Measurements from ENCODE around the gene CNN2. TPM values are rescaled to one million over a fixed set of nuclear protein-coding genes. Genes with fewer than 3 reads are reported as not detected.

The CNN2 gene
- total RNA-seq, 4 donors from 2014 or later, result 39.2 to 57.6 (median 48.2) TPM

DNA sequence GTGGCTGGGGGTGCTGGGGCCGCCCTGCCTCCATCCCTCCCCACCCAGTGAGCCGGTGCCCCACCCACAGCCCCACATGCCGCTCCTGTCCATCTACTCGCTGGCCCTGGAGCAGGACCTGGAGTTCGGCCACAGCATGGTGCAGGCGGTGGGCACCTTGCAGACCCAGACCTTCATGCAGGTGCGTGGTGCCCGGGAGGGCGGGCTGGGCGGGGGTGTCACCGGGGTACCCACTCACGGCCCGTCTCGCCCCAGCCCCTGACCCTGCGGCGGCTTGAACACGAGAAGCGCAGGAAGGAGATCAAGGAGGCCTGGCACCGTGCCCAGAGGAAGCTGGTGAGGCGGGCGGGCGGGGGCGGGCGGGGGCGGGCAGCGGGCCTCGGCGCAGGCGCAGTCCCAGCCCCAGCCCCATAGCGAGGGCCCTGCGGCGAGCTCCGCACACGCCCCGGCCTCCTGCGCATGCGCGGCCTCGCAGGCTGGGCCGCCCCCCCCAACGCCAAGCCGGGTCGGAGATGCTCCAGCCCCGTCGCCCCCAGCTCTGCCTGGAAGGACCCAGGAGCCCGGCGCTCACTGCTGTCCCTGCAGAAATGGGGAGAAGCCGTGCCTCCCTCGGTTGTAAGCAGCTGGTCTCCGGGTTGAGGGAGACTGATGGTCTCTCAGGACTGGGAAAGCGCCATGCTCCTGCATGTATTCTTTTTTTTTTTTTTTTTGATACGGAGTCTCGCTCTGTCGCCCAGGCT, 48.3 kb downstream of the CNN2 start:
- Histone ChIP-seq H3K4me1 (peaks cover under 1 to 62% (median 30%) of the 10 kb centered on the region in 4 donors), H3K27ac (peak overlapping the region; percentile 47 to 74 (median 67)), H3K4me3 (peak overlapping the region in 3 of 4 donors; percentile 2 to 41 (median 33))

GRCh38 chr19:1076046-1076386, 49.6 kb downstream of the CNN2 start:
- no peaks in the 10 kb centered on the region for H3K36me3 ChIP-seq
- 74% methylated on average over 4 of the region's 4 CpGs; no CpG with 5 or more reads in 1 of the 2 donors for WGBS, 2 donors (ENCODE audit: low coverage in 1 of 2)
- H3K27ac ChIP-seq, result peak overlapping the region; percentile 13 to 65 (median 54)
- TF ChIP-seq POLR2A (IDR thresholded peaks at IDR 0.05) (no peak), POLR2AphosphoS5 (IDR thresholded peaks at IDR 0.05) (no peak), EP300 (IDR thresholded peaks at IDR 0.05; ENCODE audit: low read depth) (no peak)
- TF ChIP-seq, protein P1, sequence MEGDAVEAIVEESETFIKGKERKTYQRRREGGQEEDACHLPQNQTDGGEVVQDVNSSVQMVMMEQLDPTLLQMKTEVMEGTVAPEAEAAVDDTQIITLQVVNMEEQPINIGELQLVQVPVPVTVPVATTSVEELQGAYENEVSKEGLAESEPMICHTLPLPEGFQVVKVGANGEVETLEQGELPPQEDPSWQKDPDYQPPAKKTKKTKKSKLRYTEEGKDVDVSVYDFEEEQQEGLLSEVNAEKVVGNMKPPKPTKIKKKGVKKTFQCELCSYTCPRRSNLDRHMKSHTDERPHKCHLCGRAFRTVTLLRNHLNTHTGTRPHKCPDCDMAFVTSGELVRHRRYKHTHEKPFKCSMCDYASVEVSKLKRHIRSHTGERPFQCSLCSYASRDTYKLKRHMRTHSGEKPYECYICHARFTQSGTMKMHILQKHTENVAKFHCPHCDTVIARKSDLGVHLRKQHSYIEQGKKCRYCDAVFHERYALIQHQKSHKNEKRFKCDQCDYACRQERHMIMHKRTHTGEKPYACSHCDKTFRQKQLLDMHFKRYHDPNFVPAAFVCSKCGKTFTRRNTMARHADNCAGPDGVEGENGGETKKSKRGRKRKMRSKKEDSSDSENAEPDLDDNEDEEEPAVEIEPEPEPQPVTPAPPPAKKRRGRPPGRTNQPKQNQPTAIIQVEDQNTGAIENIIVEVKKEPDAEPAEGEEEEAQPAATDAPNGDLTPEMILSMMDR (IDR thresholded peaks at IDR 0.05), result no peak
- no peaks in the 10 kb centered on the region for H3K9me3 ChIP-seq
- intact Hi-C loops (cut with DNase I; ENCODE audit: low total_unique reads) (no loop called here), in situ Hi-C loops (cut with MboI; ENCODE audit: low pct_ligation_motif_present in 1 of 4, low pct_unique_long_range_greater_than_20kb in 1 of 4, low sequenced_read_pairs in 3 of 4) (no loop called here)
- H3K4me3 ChIP-seq, result no peak overlapping the region
- no peak for DNase-seq
- peaks cover 0 to 52% (median 24%) of the 10 kb centered on the region in 4 donors for H3K4me1 ChIP-seq
- H3K27me3 ChIP-seq, result peaks cover 22% of the 10 kb centered on the region

More for the DNA sequence above, 48.3 kb downstream of the CNN2 start:
- TF ChIP-seq POLR2AphosphoS5 (IDR thresholded peaks at IDR 0.05), result no peak
- no peak for TF ChIP-seq POLR2A (IDR thresholded peaks at IDR 0.05)
- TF ChIP-seq EP300 (IDR thresholded peaks at IDR 0.05; ENCODE audit: low read depth), result no peak
- TF ChIP-seq, protein P1 (IDR thresholded peaks at IDR 0.05), result no peak
- in situ Hi-C loops (cut with MboI; ENCODE audit: low pct_ligation_motif_present in 1 of 4, low pct_unique_long_range_greater_than_20kb in 1 of 4, low sequenced_read_pairs in 3 of 4) (no loop called here), intact Hi-C loops (cut with DNase I; ENCODE audit: low total_unique reads) (no loop called here)
- Histone ChIP-seq H3K27me3 (peaks cover 35% of the 10 kb centered on the region), H3K9me3 (no peaks in the 10 kb centered on the region), H3K36me3 (no peaks in the 10 kb centered on the region)
- peak; percentile 94 for DNase-seq
- WGBS, 2 donors (ENCODE audit: low coverage in 1 of 2), result 26 to 38% methylated on average over 5 to 29 of the region's 54 CpGs

- DNase-seq, result peak; percentile 89
- in situ Hi-C loops (cut with MboI; ENCODE audit: low pct_ligation_motif_present in 1 of 4, low pct_unique_long_range_greater_than_20kb in 1 of 4, low sequenced_read_pairs in 3 of 4) (no loop called here), intact Hi-C loops (cut with DNase I; ENCODE audit: low total_unique reads) (no loop called here)
- Histone ChIP-seq H3K27ac (peak overlapping the region; percentile 30 to 61 (median 60)), H3K4me1 (peaks cover 0 to 54% (median 25%) of the 10 kb centered on the region in 4 donors), H3K27me3 (peaks cover 12% of the 10 kb centered on the region), H3K9me3 (no peaks in the 10 kb centered on the region), H3K4me3 (peak overlapping the region in 3 of 4 donors; percentile 13 to 37 (median 15)), H3K36me3 (no peaks in the 10 kb centered on the region)
- WGBS, 2 donors (ENCODE audit: low coverage in 1 of 2), result 18% methylated on average over 16 of the region's 16 CpGs; no CpG with 5 or more reads in 1 of the 2 donors
- TF ChIP-seq POLR2AphosphoS5 (IDR thresholded peaks at IDR 0.05) (peak in 2 of 3 donors; percentile 4 to 38), POLR2A (IDR thresholded peaks at IDR 0.05) (no peak)
- TF ChIP-seq, protein P1 (IDR thresholded peaks at IDR 0.05), result no peak
Observed at GRCh38 chr19:1076951-1077350, 50.5 kb downstream of the CNN2 start.

DNA sequence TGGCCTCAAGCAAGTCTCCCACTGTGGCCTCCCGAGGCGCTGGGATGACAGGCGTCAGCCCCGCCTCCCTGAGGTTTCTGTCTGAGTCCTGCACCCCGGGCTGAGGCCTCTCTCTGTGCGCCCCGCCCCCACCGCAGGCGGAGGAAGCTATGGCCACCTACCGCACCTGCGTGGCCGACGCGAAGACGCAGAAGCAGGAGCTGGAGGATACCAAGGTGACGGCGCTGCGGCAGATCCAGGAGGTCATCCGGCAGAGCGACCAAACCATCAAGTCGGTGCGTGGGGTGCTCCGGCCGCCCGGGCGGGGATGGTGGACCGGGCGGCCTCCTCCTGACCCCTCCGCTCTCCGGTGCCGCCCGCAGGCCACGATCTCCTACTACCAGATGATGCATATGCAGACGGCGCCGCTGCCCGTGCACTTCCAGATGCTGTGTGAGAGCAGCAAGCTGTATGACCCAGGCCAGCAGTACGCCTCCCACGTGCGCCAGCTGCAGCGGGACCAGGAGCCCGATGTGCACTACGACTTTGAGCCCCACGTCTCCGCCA, 53.2 kb downstream of the CNN2 start:
- Histone ChIP-seq H3K27ac (no peak overlapping the region), H3K36me3 (no peaks in the 10 kb centered on the region), H3K9me3 (no peaks in the 10 kb centered on the region), H3K4me3 (no peak overlapping the region), H3K27me3 (no peaks in the 10 kb centered on the region), H3K4me1 (peaks cover 0 to 60% (median 30%) of the 10 kb centered on the region in 4 donors)
- TF ChIP-seq EP300 (IDR thresholded peaks at IDR 0.05; ENCODE audit: low read depth), result no peak
- no peak for TF ChIP-seq POLR2A (IDR thresholded peaks at IDR 0.05)
- no peak for TF ChIP-seq POLR2AphosphoS5 (IDR thresholded peaks at IDR 0.05)
- TF ChIP-seq, protein P1 (IDR thresholded peaks at IDR 0.05), result no peak
- intact Hi-C loops (cut with DNase I; ENCODE audit: low total_unique reads), result no loop called here
- in situ Hi-C loops (cut with MboI; ENCODE audit: low pct_ligation_motif_present in 1 of 4, low pct_unique_long_range_greater_than_20kb in 1 of 4, low sequenced_read_pairs in 3 of 4), result no loop called here
- 85% methylated on average over 41 of the region's 45 CpGs; no CpG with 5 or more reads in 1 of the 2 donors for WGBS, 2 donors (ENCODE audit: low coverage in 1 of 2)
- DNase-seq, result peak; percentile 45

Measured in transverse colon (tissue), 4 donors.